GM12872 (cell line): ENCODE data around the gene TNFRSF13B.

ENCODE experiments used
- CTCF ChIP-seq: IDR thresholded peaks from 3 replicates; pipeline ENCODE4 v1.5.1; 2011; ENCODE audit warnings: low read depth, mild to moderate bottlenecking, low read length, moderate library complexity; ENCODE audit not compliant: insufficient read depth

TNFRSF13B gene

DNA sequence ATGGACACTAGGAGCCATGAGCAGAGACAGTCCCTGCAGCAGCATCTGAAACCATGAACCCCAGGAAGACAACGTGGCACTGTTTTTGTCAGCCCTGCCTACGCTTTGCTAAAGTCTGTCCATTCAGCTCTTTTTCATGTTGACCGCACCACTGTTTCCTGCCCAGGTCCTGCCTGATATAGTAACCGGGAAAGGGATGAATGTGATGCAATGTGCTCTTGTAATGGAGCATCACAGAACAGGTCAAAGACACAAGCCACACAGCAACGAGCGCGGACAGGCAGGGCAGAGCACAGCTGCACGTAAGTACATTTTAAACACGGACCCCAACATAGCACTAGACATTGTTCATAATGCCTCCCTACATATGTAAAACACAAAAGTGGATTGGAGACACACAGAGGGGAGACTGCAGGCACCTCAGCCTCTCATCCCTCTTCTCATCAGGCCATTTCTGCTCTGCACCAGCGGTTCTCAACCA is 16.9 kb upstream of the TNFRSF13B start:
- TF ChIP-seq CTCF = no peak

DNA sequence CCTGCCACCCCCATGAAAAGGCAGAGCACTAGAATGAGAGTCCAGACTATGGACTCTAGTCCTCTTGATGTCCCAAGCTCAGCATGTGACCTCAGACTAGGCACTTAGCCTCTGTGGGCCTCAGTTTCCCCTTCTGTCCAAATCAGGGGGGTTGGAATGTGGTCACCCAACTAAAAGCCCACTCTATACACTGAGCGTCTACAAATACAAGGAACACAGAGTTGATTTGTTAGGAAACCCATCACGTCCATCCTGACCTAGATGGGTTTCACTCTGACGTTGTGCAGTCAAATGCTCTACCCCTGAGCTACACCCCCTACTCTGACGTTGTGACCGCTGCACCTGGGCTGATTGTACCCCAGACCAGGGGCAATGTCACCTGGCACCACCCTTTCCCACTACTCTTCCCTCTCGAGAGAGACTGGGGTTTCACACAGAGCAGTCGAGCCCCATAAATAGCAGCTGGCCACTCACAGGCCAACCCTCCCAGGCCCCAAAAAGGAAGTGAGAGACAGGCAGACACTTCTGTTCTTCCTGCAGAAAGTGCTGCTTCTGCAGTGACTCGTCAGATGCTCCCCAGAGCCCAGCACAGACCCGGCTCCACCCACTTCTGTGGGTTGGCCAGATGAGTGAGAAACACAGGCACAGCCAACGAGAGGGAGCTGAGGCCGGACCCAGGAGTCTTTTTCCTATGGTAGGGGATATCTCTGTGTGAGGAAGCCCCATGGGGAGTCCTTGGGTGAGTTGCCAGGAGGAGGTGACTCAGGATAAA is 16.1 kb upstream of the TNFRSF13B start:
- no peak for TF ChIP-seq CTCF

GRCh38 chr17:16987066-16987829 is 15.3 kb upstream of the TNFRSF13B start:
- no peak for TF ChIP-seq CTCF

DNA sequence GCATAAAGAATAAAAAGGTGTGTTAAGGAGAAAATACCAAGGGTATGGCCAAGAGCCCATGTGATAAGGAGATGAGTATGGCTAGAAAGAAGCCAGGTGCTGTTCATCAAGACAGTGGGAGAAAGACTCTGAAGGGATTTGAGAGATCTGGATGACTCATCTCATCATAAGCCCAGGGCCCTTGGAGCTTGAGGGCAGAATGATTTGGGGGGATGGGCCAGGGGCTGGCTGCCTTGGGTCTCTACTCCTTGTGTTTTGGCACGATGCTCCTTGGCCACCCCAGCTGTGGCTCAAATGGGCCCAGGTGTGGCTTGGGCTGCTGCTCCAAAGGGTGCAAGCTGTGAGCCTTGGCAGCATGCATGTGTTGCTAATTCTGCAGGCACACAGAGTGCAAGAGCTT is 14.5 kb upstream of the TNFRSF13B start:
- no peak for TF ChIP-seq CTCF

DNA sequence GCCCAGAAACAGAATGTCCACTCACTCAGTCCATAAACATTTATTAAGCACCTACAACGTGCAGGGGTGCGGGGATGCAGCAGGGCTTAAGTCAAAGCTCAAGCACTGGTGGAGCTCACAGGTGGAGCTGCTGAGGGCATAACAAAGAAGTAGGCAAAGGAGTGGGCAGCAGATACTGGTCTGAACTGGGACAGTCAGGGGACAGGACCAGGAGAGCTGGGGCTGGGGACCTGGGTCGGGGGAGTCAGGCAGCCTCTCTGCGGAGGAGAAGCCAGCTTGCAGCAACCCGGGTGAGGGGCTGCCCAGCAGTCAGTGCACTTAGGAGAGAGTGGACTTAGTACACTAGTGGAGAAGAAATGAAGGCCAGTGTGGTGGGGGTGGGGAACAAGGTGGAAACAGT is 10.0 kb upstream of the TNFRSF13B start:
- TF ChIP-seq CTCF = no peak

DNA sequence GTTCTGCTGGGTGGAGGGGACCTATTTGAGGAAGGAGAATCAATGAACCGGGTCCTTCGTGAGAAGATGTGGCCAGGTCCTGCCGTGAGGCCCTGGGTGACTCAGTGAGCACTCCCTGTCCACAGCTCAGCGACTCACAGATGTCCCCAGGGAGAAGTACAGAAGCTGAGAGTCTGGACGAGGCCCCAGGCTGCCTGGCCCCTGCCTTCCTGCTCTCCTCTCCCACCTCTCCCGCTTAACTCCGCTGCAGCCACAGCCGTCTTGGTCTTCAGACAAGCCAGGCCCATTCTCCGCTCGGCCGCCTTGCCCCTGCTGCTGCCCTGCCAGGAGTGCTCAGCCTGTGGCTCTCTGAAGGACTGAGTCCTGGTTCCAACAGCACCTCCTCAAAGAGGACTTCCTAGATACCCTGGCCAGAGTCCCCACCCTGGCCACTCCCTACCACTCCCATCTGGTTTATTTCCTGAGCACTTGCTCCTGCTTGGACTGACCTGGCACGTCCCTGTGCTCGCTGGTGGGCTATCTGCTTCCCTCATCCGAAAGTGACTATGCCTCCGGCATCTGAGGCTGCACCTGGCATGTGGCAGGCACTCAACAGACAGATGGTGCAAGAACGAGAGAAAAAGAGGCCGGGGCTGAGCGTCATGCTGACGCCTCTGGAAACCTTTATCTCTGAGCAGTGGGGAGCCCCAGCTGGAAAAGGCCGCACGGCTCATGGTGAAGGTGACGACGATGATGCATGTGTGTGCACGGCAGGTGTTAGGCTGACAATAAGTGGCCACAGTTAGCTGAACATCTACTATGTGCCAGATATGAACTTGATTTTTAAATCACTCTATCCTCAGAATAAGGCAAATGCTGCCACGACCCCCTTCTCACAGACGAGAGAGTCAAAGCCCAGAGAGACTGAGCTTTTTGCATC is 9.2 kb upstream of the TNFRSF13B start:
- TF ChIP-seq CTCF = no peak

DNA sequence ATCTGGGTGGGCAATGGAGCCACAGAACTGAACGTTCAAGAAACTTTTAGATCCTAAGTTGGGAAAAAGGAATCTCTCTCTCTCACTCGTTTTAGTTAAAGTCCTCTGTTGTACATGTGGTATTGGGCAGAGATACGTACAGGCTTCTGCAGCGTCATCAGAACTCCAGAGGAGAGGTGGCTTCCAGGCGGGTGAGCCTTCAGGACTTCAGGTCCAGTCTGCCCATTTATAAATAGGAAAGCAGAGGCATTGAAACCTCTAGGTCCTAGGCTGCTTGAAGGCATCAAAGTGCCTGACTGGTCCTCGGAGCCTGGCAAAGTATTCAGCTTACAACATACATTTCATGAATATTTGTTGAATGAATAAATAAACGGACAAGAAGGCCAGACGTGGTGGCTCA is 8.1 kb upstream of the TNFRSF13B start:
- no peak for TF ChIP-seq CTCF
